HepG2 (cell line): ENCODE results near the gene ASB4. TPM values are rescaled to one million over a fixed set of nuclear protein-coding genes. Genes with fewer than 3 reads are reported as not detected.

ENCODE experiments used
- ATAC-seq: fragments of 200-7000 bp; cut with Tn5 transposase; 3 replicates; pipeline ENCODE4 v1.9.1; 2020; ENCODE audit warnings: mild to moderate bottlenecking, moderate library complexity
- BruUV-seq: library from RNA; stranded (reverse); fragments of 400-500 nt; replicated peaks from 2 replicates; lab custom pipeline; 2021; lab: Mats Ljungman, UMichigan
- CTCF ChIA-PET: fragments of 300-600 bp; formaldehyde crosslinking; extraction: SDS; loops from one replicate; lab custom pipeline; 2021; ENCODE audit warnings: low total read pairs, inconsistent platforms, low intra/inter-chr PET ratio; lab: Yijun Ruan, JAX
- POLR2A ChIA-PET: fragments of 350-600 bp; sonication (Branson Sonifier 250); formaldehyde crosslinking; loops from one replicate; lab custom pipeline; 2020; ENCODE audit warnings: antibody characterized with exemption, inconsistent platforms; lab: Yijun Ruan, JAX
- DNase-seq: peaks from one replicate; pipeline ENCODE4 v3.0.0-alpha.2; 2015; ENCODE audit warnings: low spot score
- FAIRE-seq: peaks from 3 replicates; lab custom pipeline; 2011; peaks lifted over from hg19 to GRCh38; lab: Jason Lieb, UNC
- H2AFZ ChIP-seq: one replicate; pipeline ENCODE4 v1.6.1; 2011; ENCODE audit warnings: low read length, inconsistent platforms
- H3K27ac ChIP-seq: fragments of 300-600 bp; 3 replicates; pipeline ENCODE4 v1.8.0; 2011; ENCODE audit warnings: mixed run types, mild to moderate bottlenecking, mixed read lengths, low read length, inconsistent platforms; ENCODE audit not compliant: insufficient read depth; ENCODE audit errors: extremely low read length
- H3K27me3 ChIP-seq, 2 experiments: fragments of 200-600 bp in 1 of 2; 2 replicates in 1 of 2; 3 replicates in 1 of 2; pipeline versions ENCODE4 v1.6.0 to v1.8.0; 2011; ENCODE audit warnings: low read length in 2 of 2, mild to moderate bottlenecking in 2 of 2, moderate library complexity in 2 of 2, inconsistent platforms in 1 of 2; ENCODE audit not compliant: insufficient read depth in 2 of 2, control insufficient read depth in 1 of 2
- H3K36me3 ChIP-seq, 2 experiments: fragments of 200-600 bp in 1 of 2; replicated peaks in 1 of 2; 2 replicates in 1 of 2; 3 replicates in 1 of 2; pipeline versions ENCODE4 v1.5.1 to v1.8.0; 2011; ENCODE audit warnings: low read length in 2 of 2, inconsistent platforms in 1 of 2; ENCODE audit not compliant: insufficient read depth in 2 of 2, control insufficient read depth in 1 of 2
- H3K4me1 ChIP-seq: 2 replicates; pipeline ENCODE4 v1.5.1; 2012; ENCODE audit warnings: low read length, inconsistent platforms; ENCODE audit not compliant: insufficient read depth
- H3K4me2 ChIP-seq: 2 replicates; pipeline ENCODE4 v1.6.0; 2011; ENCODE audit warnings: low read depth, low read length, inconsistent platforms
- H3K4me3 ChIP-seq, 3 experiments: fragments of 200-600 bp in 1 of 3; sonication (generic), shearing (Covaris generic) in 1 of 3; replicated peaks in 1 of 3; 2 replicates each; pipeline ENCODE4 v1.5.1; 2011 to 2016; ENCODE audit warnings: low read length in 3 of 3, inconsistent platforms in 2 of 3, low read depth in 2 of 3, mild to moderate bottlenecking in 2 of 3, control low read depth in 1 of 3, mixed read lengths in 1 of 3; ENCODE audit not compliant: insufficient read depth in 1 of 3
- H3K79me2 ChIP-seq: one replicate; pipeline ENCODE4 v1.6.1; 2011; ENCODE audit warnings: low read length, inconsistent platforms; ENCODE audit not compliant: insufficient read depth
- H3K9ac ChIP-seq: 2 replicates; pipeline ENCODE4 v1.6.0; 2011; ENCODE audit warnings: mild to moderate bottlenecking, low read depth, low read length, inconsistent platforms; ENCODE audit not compliant: insufficient read depth
- H3K9me3 ChIP-seq: 2 replicates; pipeline ENCODE4 v1.5.1; 2012; ENCODE audit warnings: mild to moderate bottlenecking, low read length
- H4K20me1 ChIP-seq: 2 replicates; pipeline ENCODE4 v1.6.0; 2011; ENCODE audit warnings: inconsistent platforms, mild to moderate bottlenecking, low read length, moderate library complexity; ENCODE audit not compliant: insufficient read depth
- AKAP8 ChIP-seq: sonication (generic); formaldehyde crosslinking; IDR thresholded peaks from 2 replicates; pipeline ENCODE4 v1.5.1; 2020; ENCODE audit warnings: mild to moderate bottlenecking, missing genetic modification reagents
- BCL6 ChIP-seq: IDR thresholded peaks from 2 replicates; pipeline ENCODE4 v1.6.1; 2016; ENCODE audit warnings: missing genetic modification reagents, missing compliant biosample characterization
- ETS1 ChIP-seq: sonication (generic); formaldehyde crosslinking; IDR thresholded peaks from 2 replicates; pipeline ENCODE4 v1.4.0; 2020; ENCODE audit warnings: missing genetic modification reagents
- GLMP ChIP-seq: sonication (generic); formaldehyde crosslinking; IDR thresholded peaks from 2 replicates; pipeline ENCODE4 v1.9.0; 2021; ENCODE audit warnings: missing genetic modification reagents, mild to moderate bottlenecking, borderline replicate concordance
- GTF2F1 ChIP-seq: fragments of 150-350 bp; IDR thresholded peaks from 2 replicates; pipeline ENCODE4 v1.6.1; 2014; ENCODE audit warnings: low read length
- HDAC6 ChIP-seq: fragments of 200-600 bp; sonication (generic); IDR thresholded peaks from 2 replicates; pipeline ENCODE4 v1.7.0; 2017; ENCODE audit warnings: mild to moderate bottlenecking, antibody characterized with exemption, low read length, low read depth
- KDM2A ChIP-seq: sonication (generic); formaldehyde crosslinking; IDR thresholded peaks from 2 replicates; pipeline ENCODE4 v1.4.0; 2020; ENCODE audit warnings: low read depth, missing genetic modification reagents, borderline replicate concordance
- KLF12 ChIP-seq: sonication (generic); formaldehyde crosslinking; IDR thresholded peaks from 2 replicates; pipeline ENCODE4 v1.4.0; 2020; ENCODE audit warnings: missing genetic modification reagents, borderline replicate concordance
- PHF20 ChIP-seq: sonication (generic); formaldehyde crosslinking; IDR thresholded peaks from 2 replicates; pipeline ENCODE4 v1.5.0; 2020; ENCODE audit warnings: mild to moderate bottlenecking, missing genetic modification reagents
- SP140L ChIP-seq: sonication (generic); formaldehyde crosslinking; IDR thresholded peaks from 2 replicates; pipeline ENCODE4 v1.4.0; 2020; ENCODE audit warnings: missing genetic modification reagents, borderline replicate concordance
- ZFAT ChIP-seq: sonication (generic); formaldehyde crosslinking; conservative IDR thresholded peaks from 2 replicates; pipeline ENCODE4 v1.8.1; 2023; ENCODE audit warnings: missing genetic modification reagents, inconsistent platforms
- ZFP1 ChIP-seq: IDR thresholded peaks from 2 replicates; pipeline ENCODE4 v1.6.1; 2016
- ZMAT3 ChIP-seq: sonication (generic); formaldehyde crosslinking; conservative IDR thresholded peaks from 2 replicates; pipeline ENCODE4 v1.7.0; 2021; ENCODE audit warnings: missing genetic modification reagents
- ZNF12 ChIP-seq: sonication (generic); formaldehyde crosslinking; IDR thresholded peaks from 2 replicates; pipeline ENCODE4 v1.5.0; 2020; ENCODE audit warnings: missing genetic modification reagents
- ZNF17 ChIP-seq: sonication (generic); formaldehyde crosslinking; IDR thresholded peaks from 2 replicates; pipeline ENCODE4 v1.5.0; 2020; ENCODE audit warnings: mild to moderate bottlenecking, missing genetic modification reagents
- ZNF614 ChIP-seq: IDR thresholded peaks from 2 replicates; pipeline ENCODE4 v1.6.1; 2018; ENCODE audit warnings: missing biosample characterization, missing genetic modification reagents, inconsistent platforms, borderline replicate concordance
- WGBS: methylation state at CpG from one replicate; pipeline ENCODE4 v1.1.6; 2017; ENCODE audit warnings: low lambda C conversion rate; 5-methylcytosine and 5-hydroxymethylcytosine counted together
- in situ Hi-C: cut with HindIII; loops from 2 replicates; pipeline ENCODE4 v1.10.0; 2017; ENCODE audit warnings: low pct_unique_long_range_greater_than_20kb; ENCODE audit not compliant: extremely low pct_ligation_motif_present
- intact Hi-C: fragments of 100-400 bp; cut with micrococcal nuclease; formaldehyde crosslinking; loops from one replicate; pipeline ENCODE4 v1.10.0; 2022; ENCODE audit not compliant: unreplicated experiment
- polyA plus RNA-seq, 8 experiments: library from polyadenylated mRNA; depleted of rRNA in 3 of 8; stranded (reverse) in 7 of 8; unstranded in 1 of 8; fragments of >200 nt; fragmentation: Illumina TruSeq in 4 of 8; extraction: Trizol in 4 of 8; gene quantifications; 2 replicates each; pipeline versions ENCODE4 v1.2.1 to v1.2.3, GENCODE V29; 2011 to 2016; ENCODE audit warnings: low read depth in 4 of 8, missing spikeins in 1 of 8, mixed read lengths in 1 of 8; ENCODE audit not compliant: insufficient read depth in 1 of 8
- total RNA-seq, 5 experiments: library from RNA; depleted of rRNA; stranded (reverse); fragments of >200 nt; fragmentation: Illumina TruSeq; extraction: Trizol; gene quantifications; 2 replicates each; pipeline ENCODE4 v1.2.3, GENCODE V29; 2016; ENCODE audit warnings: low read depth in 1 of 5

Gene ASB4
- total and polyA plus RNA-seq, 2 of the 13 experiments (the other 11 are each of a cell fraction or from before 2014, with no cell fraction given) = 1.1 to 4.0 TPM

- DNase-seq (no peak), ATAC-seq (no peak)
- Histone ChIP-seq H3K27me3 (no peaks in the 10 kb centered on the region), H2AFZ (no peak overlapping the region), H3K4me2 (no peak overlapping the region), H3K27ac (no peak overlapping the region), H3K4me3 (no peak overlapping the region), H3K9ac (no peak overlapping the region)
- WGBS = 56% methylated on average over 2 of the region's 2 CpGs
- intact Hi-C loops = no loop called here
- POLR2A ChIA-PET = no interaction called here
- no peak for TF ChIP-seq ZFAT
- no peak for TF ChIP-seq ZMAT3 (CRISPR knock-in tag)
- no peak for TF ChIP-seq BCL6 (CRISPR knock-in tag)
- no peak for TF ChIP-seq ZNF614
- TF ChIP-seq GLMP (CRISPR knock-in tag) = no peak
- TF ChIP-seq KDM2A = no peak
- no peak for TF ChIP-seq AKAP8 (CRISPR knock-in tag)
- no peak for TF ChIP-seq PHF20
- TF ChIP-seq SP140L (CRISPR knock-in tag) = no peak
- no peak for TF ChIP-seq ZNF12
- no peak for TF ChIP-seq GTF2F1
- no peak for TF ChIP-seq ZFP1 (CRISPR knock-in tag)
- no peak for TF ChIP-seq HDAC6
- no peak for TF ChIP-seq ZNF17 (CRISPR knock-in tag)
- no peak for TF ChIP-seq KLF12 (CRISPR knock-in tag)
- no peak for TF ChIP-seq ETS1 (CRISPR knock-in tag)
- TF ChIP-seq, all 625 proteins: peak for 0
- Histone ChIP-seq H3K4me1 (peaks cover 13% of the 10 kb centered on the region), H4K20me1 (no peaks in the 10 kb centered on the region), H3K36me3 (no peaks in the 10 kb centered on the region), H3K79me2 (no peaks in the 10 kb centered on the region), H3K9me3 (no peaks in the 10 kb centered on the region)
- FAIRE-seq = no peak
- CTCF ChIA-PET = no interaction called here
- in situ Hi-C loops = loop anchor here (25.0 kb wide), 1 partner anchor 328 kb away; no protein-coding TSS in a partner anchor
- no TSS peak for BruUV-seq
These were observed 49.1 kb downstream of the ASB4 start for GRCh38 chr7:95534796-95535195.
